Stomach (tissue), 9 donors: Measurements from ENCODE around the gene C1QTNF9B. TPM values are rescaled to one million over a fixed set of nuclear protein-coding genes. Genes with fewer than 3 reads are reported as not detected.

Experiments used
- DNase-seq, 2 donors: peaks; one replicate each; pipeline versions ENCODE4 v3.0.0 to v3.0.0-alpha.2; 2013 to 2019
- H3K27ac ChIP-seq, 5 donors: fragments of 200-600 bp in 4 of 5; sonication (generic) in 4 of 5; one replicate each; pipeline ENCODE4 v1.5.1; 2013 to 2019; ENCODE audit warnings: mild to moderate bottlenecking in 1 of 5, moderate library complexity in 1 of 5
- H3K27me3 ChIP-seq, 3 donors: fragments of 200-600 bp; sonication (generic); one replicate each; pipeline ENCODE4 v1.5.1; 2017 to 2019; ENCODE audit warnings: mixed run types in 1 of 3
- H3K36me3 ChIP-seq, 4 donors: fragments of 200-600 bp; sonication (generic); 1 replicate in 3 of 4; 2 replicates in 1 of 4; pipeline ENCODE4 v1.5.1; 2016 to 2019
- H3K4me1 ChIP-seq, 4 donors: fragments of 200-600 bp; sonication (generic); one replicate each; pipeline ENCODE4 v1.5.1; 2016 to 2019
- H3K4me3 ChIP-seq, 4 donors: fragments of 200-600 bp; sonication (generic) in 3 of 4; one replicate each; pipeline ENCODE4 v1.5.1; 2016 to 2019; ENCODE audit warnings: mild to moderate bottlenecking in 1 of 4
- H3K9me3 ChIP-seq, 4 donors: fragments of 200-600 bp; sonication (generic); one replicate each; pipeline ENCODE4 v1.5.1; 2016 to 2019
- EP300 ChIP-seq: sonication (generic); formaldehyde crosslinking; IDR thresholded peaks from one replicate; pipeline ENCODE4 v1.6.1; 2017; ENCODE audit warnings: antibody characterized with exemption
- POLR2A ChIP-seq, 4 donors: fragments of 450-650 bp; IDR thresholded peaks; one replicate each; pipeline ENCODE4 v1.6.1; 2016; ENCODE audit warnings: antibody characterized with exemption in 4 of 4, control low read depth in 2 of 4, mild to moderate bottlenecking in 1 of 4, moderate library complexity in 1 of 4
- POLR2AphosphoS5 ChIP-seq, 3 donors: sonication (generic); formaldehyde crosslinking; IDR thresholded peaks; one replicate each; pipeline ENCODE4 v1.6.1; 2016; ENCODE audit warnings: antibody characterized with exemption in 3 of 3
- WGBS, 5 donors: extraction: QIAGEN DNeasy Blood & Tissue Kit in 3 of 5; methylation state at CpG; one replicate each; pipeline versions ENCODE4 v1.1.5 to v1.1.7; 2013 to 2018; 5-methylcytosine and 5-hydroxymethylcytosine counted together
- intact Hi-C: fragments of 100-400 bp; cut with DNase I; formaldehyde crosslinking; loops from one replicate; pipeline ENCODE4 v1.15.1; 2023; ENCODE audit warnings: low total_unique reads
- polyA plus RNA-seq, 3 donors: library from polyadenylated mRNA; stranded (reverse); fragments of 200-250 nt; gene quantifications; one replicate each; pipeline ENCODE4 v1.2.3, GENCODE V29; 2013
- total RNA-seq, 5 donors: library from RNA; depleted of rRNA; stranded (reverse); fragments of >200 nt; gene quantifications; one replicate each; pipeline versions ENCODE4 v1.1.0 to v1.2.3, GENCODE V29; 2014 to 2016
- TF ChIP-seq, protein P1 (sequence below), 7 experiments: fragments of 450-650 bp in 4 of 7; fragments of 200-600 bp in 3 of 7; sonication (generic) in 3 of 7; IDR thresholded peaks; one replicate each; pipeline ENCODE4 v1.5.1; 2016 to 2019; ENCODE audit warnings: antibody characterized with exemption in 7 of 7, control low read depth in 2 of 7, mild to moderate bottlenecking in 1 of 7
- donor health status: healthy with polysubstance abuse.
- donor health status: Bipolar disorder and iron deficiency.
- donor health status: healthy.

Gene C1QTNF9B
- total and polyA plus RNA-seq, 8 donors: not detected

DNA sequence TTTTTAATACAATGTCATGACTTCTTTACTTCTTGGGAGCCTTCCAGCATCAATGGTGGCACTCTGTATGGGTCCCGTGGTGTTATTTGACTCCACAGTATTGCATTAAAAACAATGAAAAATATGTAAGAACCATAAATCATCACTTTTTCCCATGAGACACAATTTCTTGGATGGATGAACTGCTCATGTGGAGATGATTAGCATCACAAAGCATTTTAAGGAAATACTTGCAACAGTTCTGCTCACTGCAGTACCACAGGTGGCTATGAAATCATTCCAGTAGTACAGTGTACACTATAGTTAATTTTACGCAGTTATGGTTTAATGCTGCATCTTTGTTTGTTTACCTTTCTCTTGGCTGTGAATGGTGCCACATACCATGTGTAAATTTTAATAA is 37.2 kb upstream of the C1QTNF9B start:
- H3K4me1 ChIP-seq: no peaks in the 10 kb centered on the region
- H3K27ac ChIP-seq: no peak overlapping the region
- intact Hi-C loops: no loop called here
- no peak for TF ChIP-seq POLR2A (IDR thresholded peaks at IDR 0.05)
- no peak for TF ChIP-seq EP300
- TF ChIP-seq, protein P1, sequence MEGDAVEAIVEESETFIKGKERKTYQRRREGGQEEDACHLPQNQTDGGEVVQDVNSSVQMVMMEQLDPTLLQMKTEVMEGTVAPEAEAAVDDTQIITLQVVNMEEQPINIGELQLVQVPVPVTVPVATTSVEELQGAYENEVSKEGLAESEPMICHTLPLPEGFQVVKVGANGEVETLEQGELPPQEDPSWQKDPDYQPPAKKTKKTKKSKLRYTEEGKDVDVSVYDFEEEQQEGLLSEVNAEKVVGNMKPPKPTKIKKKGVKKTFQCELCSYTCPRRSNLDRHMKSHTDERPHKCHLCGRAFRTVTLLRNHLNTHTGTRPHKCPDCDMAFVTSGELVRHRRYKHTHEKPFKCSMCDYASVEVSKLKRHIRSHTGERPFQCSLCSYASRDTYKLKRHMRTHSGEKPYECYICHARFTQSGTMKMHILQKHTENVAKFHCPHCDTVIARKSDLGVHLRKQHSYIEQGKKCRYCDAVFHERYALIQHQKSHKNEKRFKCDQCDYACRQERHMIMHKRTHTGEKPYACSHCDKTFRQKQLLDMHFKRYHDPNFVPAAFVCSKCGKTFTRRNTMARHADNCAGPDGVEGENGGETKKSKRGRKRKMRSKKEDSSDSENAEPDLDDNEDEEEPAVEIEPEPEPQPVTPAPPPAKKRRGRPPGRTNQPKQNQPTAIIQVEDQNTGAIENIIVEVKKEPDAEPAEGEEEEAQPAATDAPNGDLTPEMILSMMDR (IDR thresholded peaks at IDR 0.05): no peak
- no peak for TF ChIP-seq POLR2AphosphoS5 (IDR thresholded peaks at IDR 0.05)
- H3K36me3 ChIP-seq: no peaks in the 10 kb centered on the region
- no peaks in the 10 kb centered on the region for H3K9me3 ChIP-seq
- H3K27me3 ChIP-seq: no peaks in the 10 kb centered on the region
- 83 to 89% (median 87%) methylated on average over 2 of the region's 2 CpGs for WGBS, 5 donors
- no peak for DNase-seq
- no peak overlapping the region for H3K4me3 ChIP-seq

DNA sequence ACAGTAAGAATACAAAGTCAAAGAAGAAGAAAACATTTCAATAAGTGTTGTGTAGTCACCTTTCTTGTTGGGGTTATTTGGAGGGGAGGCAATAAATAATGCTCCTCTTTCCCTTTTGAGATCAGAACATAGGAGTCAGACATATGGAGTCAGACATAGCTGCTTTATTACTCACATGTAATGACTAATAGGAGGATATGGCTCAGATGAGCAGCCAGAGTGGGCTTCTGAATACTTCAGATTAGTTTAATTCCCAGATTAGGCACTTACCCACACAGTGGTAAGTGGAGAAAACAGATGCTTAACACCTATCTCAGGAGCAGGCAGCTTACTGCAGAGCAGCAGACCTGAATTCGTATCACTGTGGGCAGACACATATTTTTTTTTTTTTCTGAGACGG is 31.7 kb upstream of the C1QTNF9B start:
- no peak overlapping the region for H3K4me3 ChIP-seq
- no peaks in the 10 kb centered on the region for H3K4me1 ChIP-seq
- no peak for DNase-seq
- no peaks in the 10 kb centered on the region for H3K27me3 ChIP-seq
- 87 to 100% (median 94%) methylated on average over 2 of the region's 2 CpGs for whole genome bisulfite sequencing, 5 donors
- no peaks in the 10 kb centered on the region for H3K9me3 ChIP-seq
- H3K36me3 ChIP-seq: no peaks in the 10 kb centered on the region
- H3K27ac ChIP-seq: no peak overlapping the region
- intact Hi-C loops: no loop called here
- no peak for TF ChIP-seq POLR2A (IDR thresholded peaks at IDR 0.05)
- TF ChIP-seq, protein P1 (IDR thresholded peaks at IDR 0.05): no peak
- TF ChIP-seq POLR2AphosphoS5 (IDR thresholded peaks at IDR 0.05): no peak
- TF ChIP-seq EP300: no peak

DNA sequence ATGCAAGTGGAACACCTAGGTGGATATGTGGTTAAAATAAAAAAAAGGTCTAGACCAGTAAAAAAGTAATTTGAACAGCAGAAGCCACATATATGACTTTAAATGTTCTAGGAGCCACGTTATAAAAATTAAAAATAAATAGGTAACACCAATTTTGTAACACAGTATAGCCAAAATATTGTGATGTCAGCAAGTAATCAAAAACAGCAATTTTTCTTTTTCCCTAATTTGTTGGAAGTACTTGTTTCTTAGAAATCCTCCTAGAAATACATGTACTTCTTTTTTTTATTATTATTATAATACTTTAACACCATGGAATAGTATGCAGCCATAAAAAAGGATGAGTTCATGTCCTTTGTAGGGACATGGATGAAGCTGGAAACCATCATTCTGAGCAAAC is 25.7 kb upstream of the C1QTNF9B start:
- H3K27me3 ChIP-seq: no peaks in the 10 kb centered on the region
- H3K4me3 ChIP-seq: no peak overlapping the region
- DNase-seq: no peak
- no peaks in the 10 kb centered on the region for H3K9me3 ChIP-seq
- no peak overlapping the region for H3K27ac ChIP-seq
- H3K4me1 ChIP-seq: no peaks in the 10 kb centered on the region
- TF ChIP-seq POLR2A (IDR thresholded peaks at IDR 0.05) (no peak), POLR2AphosphoS5 (IDR thresholded peaks at IDR 0.05) (no peak), EP300 (no peak)
- TF ChIP-seq, protein P1 (IDR thresholded peaks at IDR 0.05): no peak
- intact Hi-C loops: no loop called here
- H3K36me3 ChIP-seq: no peaks in the 10 kb centered on the region
- 27 to 57% (median 40%) methylated on average over 1 of the region's 1 CpG for WGBS, 5 donors

DNA sequence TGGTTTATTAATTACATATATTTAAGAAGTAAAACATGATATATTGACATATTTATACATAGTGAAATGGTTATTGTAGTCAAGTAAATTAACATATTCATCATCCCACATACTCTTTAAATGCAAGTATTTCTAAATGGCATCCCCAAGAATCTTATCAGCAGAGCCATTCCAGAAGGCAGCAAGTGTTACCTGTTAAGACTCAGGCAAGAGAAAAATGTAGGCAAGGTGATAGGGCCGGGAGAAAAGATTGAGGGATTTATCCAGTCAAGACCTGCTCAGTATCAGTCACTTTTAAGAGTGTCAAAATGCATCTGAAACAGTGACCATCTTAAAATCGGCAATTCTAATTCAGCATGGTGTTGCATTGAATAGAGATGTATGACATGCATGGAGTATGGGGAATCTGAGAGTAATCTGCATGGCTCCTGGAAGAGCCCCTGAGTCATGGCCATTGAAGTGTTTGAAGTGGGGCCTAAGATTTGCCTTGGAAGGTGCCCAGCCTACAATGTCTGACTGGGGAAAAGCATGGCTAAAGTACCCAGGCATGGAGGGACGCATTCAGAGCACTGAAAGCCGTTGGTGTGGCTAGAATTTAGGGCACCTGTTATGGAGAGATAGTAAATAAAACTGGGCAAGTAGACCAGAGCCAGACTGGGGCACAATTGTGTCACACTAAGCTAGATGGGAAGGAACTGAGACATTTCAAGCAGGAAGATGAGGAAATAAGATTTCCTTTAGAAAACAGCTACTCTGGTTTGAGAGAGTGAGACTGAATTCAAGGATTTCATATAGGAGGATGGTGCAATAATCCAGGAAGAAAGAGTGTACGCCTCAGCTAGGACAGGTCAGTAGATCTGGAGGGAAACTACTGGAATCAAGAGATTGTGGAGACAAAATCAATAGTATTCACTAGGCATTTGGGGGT is 25.0 kb upstream of the C1QTNF9B start:
- no peak overlapping the region for H3K27ac ChIP-seq
- intact Hi-C loops: no loop called here

More for the DNA sequence above, 25.0 kb upstream of the C1QTNF9B start:
- 63 to 71% (median 68%) methylated on average over 5 of the region's 5 CpGs for WGBS, 5 donors
- no peaks in the 10 kb centered on the region for H3K36me3 ChIP-seq
- DNase-seq: no peak
- no peak overlapping the region for H3K4me3 ChIP-seq
- H3K4me1 ChIP-seq: no peaks in the 10 kb centered on the region
- H3K9me3 ChIP-seq: no peaks in the 10 kb centered on the region
- H3K27me3 ChIP-seq: no peaks in the 10 kb centered on the region
- TF ChIP-seq, protein P1 (IDR thresholded peaks at IDR 0.05): no peak
- no peak for TF ChIP-seq EP300
- TF ChIP-seq POLR2AphosphoS5 (IDR thresholded peaks at IDR 0.05): no peak
- no peak for TF ChIP-seq POLR2A (IDR thresholded peaks at IDR 0.05)
